Activated CD4-positive, alpha-beta T cell treated with anti-CD3 and anti-CD28 coated beads for 24 hours (primary cell): Measurements from ENCODE around the gene MYLK3.

Source experiments
- DNase-seq, 2 donors: peaks; one replicate each; pipeline ENCODE4 v3.0.0-alpha.2; 2020; ENCODE audit warnings: low read depth in 2 of 2

MYLK3 gene

DNA sequence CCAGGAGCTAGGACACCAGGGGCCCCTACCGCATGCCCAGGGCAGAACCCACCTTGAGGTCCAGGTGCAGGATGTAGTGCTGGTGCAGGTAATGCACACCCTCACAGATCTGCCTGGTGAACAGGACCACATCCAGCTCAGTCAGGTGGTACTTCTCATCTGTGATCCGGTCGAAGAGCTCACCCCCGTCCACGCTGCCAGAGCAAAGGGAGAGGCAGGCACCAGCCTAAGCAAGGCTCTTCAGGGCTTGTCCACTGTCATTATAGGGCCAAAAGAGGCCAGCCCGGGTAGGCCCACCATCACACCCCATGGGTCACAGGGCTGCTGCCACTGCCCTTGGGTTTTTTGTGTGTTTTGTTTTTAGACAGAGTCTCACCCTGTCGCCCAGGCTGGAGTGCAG is 21.0 kb downstream of the MYLK3 start:
- DNase-seq: no peak

- DNase-seq: no peak
Observed at GRCh38 chr16:46721885-46722284, 26.3 kb downstream of the MYLK3 start.

- no peak for DNase-seq
Observed at GRCh38 chr16:46720619-46721018, 27.5 kb downstream of the MYLK3 start.

GRCh38 chr16:46719528-46719927 is 28.6 kb downstream of the MYLK3 start:
- no peak for DNase-seq

DNA sequence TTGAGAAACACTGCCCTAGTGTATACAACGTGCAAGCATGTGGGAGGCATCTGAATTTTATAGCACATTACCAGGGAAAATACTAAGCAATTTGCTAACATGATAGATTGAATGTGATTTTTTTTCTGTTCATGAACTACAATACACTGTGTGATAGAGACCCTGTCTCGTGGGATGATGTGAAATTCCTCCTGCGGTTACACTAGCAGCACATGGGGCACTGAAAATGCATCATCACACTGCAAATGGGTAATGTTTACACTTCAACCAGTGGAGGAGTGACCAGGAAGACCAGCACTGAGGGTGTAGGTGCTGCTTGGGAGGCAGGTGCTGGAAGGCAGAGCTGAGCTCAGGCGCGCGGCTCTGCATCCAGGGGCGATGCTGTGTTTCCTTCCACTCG is 29.9 kb downstream of the MYLK3 start:
- no peak for DNase-seq

DNA sequence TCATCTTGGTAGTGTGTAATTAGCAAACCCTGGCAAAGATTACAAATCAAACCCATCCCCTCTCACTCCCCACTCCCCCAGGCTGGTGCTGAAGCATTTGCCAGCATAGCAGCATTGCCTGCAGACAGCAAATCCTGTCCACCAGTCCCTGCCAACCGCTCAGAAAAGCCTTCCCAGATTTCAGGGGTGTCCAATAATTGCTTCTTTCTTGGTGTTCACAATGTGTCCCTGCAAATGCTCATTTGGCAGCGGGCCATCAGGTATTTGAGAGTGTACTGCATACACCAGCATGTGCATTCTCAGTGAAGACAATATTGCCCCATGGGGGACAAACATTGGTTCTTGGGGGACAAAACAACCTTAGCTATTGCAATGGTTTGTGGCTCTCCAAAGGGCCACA is 30.5 kb downstream of the MYLK3 start:
- DNase-seq: no peak

- no peak for DNase-seq
Observed at GRCh38 chr16:46715769-46716305, 32.3 kb downstream of the MYLK3 start.

- no peak for DNase-seq
Observed at GRCh38 chr16:46714797-46715591, 33.1 kb downstream of the MYLK3 start.

DNA sequence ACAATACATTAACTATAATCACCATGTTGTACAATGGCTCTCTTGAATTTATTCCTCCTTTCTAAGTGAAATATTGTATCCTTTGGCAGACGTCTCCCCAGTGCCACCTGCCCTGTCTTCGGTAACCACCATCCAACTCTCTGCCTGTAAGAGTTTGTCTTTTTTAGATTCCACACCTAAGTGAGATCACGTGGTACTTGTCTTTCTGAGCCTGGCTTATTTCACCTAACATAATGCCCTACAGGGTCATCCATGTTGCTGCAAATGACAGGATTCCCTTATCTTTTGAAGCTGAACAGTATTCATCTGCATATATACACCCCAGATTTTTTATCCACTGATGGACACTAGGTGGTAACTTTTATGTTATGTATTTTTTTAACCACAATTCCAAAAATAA is 34.5 kb downstream of the MYLK3 start:
- DNase-seq: no peak

- DNase-seq: no peak
Observed at GRCh38 chr16:46712911-46713310, 35.2 kb downstream of the MYLK3 start.

DNA sequence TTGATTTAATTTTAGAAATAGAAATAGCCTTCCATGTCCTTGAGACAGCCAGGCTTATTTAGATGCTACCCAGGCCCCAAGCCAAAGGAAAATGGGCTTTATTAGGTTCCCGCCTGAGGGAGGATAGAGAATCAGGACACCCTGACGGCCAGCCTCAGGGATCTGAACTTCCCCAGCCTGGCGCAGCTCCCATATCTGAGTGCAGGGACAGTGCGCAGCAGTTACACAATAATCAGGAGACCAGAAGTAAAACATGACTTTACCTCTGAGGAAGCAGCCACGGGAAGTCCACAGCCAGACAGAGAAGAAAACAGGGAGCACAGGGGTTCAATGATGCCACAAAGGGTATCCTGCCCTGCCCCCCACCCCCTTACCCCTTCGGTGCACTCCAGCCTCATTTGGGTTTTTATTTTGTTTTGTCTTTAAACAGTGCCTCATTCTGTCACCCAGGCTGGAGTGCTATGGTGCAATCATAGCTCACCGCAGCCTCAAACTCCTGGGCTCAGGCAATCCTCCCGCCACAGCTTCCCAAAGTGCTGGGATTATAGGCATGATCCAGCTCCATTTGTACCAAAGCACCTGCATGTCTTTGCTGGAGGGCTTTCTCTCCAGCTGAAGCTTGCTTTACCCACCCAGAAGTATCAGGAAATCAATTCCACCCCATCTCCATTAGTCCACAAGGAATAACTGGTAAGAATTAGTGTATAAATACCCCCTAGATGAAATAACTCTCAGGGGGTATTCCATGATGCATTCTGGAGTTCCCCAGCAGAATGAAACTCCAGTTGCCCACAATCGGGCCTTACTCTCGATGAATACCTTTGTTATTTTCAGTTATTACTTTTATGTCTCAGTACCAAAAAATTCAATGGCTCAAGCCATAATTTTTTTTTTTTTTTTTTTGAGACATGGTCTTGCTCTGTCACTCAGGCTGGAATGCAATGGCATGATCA is 36.8 kb downstream of the MYLK3 start:
- DNase-seq: no peak

GRCh38 chr16:46709469-46710005 is 38.6 kb downstream of the MYLK3 start:
- DNase-seq: no peak

GRCh38 chr16:46706642-46707041 is 41.5 kb downstream of the MYLK3 start:
- no peak for DNase-seq

DNA sequence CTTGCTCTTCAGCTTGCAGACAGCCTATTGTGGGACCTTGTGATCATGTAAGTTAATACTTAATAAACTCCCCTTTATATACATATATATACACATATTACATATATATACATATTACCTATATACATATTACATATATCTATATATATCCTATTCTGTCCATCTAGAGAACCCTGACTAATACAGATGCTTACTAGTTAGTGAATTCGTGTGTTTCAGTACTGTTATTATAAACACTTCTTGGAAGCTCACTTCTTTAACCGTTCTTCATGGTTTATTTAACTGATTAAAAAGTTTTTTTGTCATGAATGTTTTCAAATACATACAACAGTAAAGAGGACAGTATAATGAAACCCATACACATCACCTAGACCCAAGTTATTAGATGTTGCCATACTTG is 46.1 kb downstream of the MYLK3 start:
- DNase-seq: no peak

DNA sequence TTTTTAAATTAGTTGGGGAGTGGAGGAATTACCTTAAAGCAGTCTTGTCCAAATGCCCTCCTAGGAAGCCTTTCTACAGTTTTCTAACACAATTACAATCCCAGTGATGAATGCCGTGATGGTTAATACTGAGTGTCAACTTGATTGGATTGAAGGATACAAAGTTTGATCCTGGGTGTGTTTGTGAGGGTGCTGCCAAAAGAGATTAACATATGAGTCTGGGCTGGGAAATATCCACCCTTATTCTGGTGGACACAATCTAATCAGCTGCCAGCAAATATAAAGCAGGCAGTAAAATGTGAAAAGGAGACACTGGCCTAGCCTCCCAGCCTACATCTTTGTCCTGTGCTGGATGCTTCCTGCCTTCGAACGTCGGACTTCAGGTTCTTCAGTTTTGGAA is 46.5 kb downstream of the MYLK3 start:
- no peak for DNase-seq

DNA sequence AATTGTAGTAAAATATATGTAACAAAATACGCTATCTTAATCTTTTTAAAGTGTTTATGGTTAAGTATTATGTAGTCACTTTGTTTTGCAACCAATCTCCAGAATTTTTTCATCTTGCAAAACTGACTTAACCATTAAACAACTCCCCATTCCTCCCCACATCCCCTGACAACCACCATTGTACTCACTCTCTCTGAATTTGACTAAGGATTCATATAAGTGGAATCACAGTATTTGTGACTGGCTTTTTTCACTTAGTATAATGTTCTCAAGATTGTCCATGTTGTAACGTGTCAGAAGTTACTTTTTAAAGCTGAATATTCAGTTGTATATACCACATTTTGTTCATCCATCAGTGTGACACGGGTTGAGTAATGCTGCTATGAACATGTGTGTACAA is 48.1 kb downstream of the MYLK3 start:
- DNase-seq: no peak

GRCh38 chr16:46696957-46697356 is 51.2 kb downstream of the MYLK3 start:
- DNase-seq: no peak

- DNase-seq: no peak
Observed at GRCh38 chr16:46695937-46696336, 52.2 kb downstream of the MYLK3 start.

DNA sequence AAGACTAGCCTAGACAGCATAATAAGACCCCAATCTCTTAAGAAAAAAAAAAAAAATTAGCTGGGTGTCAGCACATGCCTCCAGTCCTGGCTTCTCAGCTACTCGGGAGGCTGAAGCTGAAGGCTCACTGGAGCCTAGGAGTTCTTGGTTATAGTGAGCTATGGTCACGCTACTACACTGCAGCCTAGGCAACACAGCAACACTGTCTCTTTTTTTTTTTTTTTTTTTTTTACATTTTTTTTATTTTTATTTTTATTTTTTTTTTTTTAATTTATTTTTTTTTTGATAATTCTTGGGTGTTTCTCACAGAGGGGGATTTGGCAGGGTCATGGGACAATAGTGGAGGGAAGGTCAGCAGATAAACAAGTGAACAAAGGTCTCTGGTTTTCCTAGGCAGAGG is 54.5 kb downstream of the MYLK3 start:
- no peak for DNase-seq

GRCh38 chr16:46691726-46692125 is 56.4 kb downstream of the MYLK3 start:
- no peak for DNase-seq

GRCh38 chr16:46690281-46691178 is 57.6 kb downstream of the MYLK3 start:
- DNase-seq: no peak
